Lower leg skin (tissue), 3 donors: ENCODE results near the gene POLN.

Experiments used
- POLR2A ChIP-seq, 2 donors: fragments of 450-650 bp; IDR thresholded peaks; one replicate each; pipeline ENCODE4 v1.6.1; 2016 to 2017; ENCODE audit warnings: antibody characterized with exemption in 2 of 2, mild to moderate bottlenecking in 1 of 2, moderate library complexity in 1 of 2
- TF ChIP-seq, protein P1 (sequence below), 3 donors: fragments of 450-650 bp; IDR thresholded peaks; one replicate each; pipeline ENCODE4 v1.5.1; 2016; ENCODE audit warnings: antibody characterized with exemption in 3 of 3, mild to moderate bottlenecking in 3 of 3, moderate library complexity in 2 of 3

- TF ChIP-seq, protein P1, sequence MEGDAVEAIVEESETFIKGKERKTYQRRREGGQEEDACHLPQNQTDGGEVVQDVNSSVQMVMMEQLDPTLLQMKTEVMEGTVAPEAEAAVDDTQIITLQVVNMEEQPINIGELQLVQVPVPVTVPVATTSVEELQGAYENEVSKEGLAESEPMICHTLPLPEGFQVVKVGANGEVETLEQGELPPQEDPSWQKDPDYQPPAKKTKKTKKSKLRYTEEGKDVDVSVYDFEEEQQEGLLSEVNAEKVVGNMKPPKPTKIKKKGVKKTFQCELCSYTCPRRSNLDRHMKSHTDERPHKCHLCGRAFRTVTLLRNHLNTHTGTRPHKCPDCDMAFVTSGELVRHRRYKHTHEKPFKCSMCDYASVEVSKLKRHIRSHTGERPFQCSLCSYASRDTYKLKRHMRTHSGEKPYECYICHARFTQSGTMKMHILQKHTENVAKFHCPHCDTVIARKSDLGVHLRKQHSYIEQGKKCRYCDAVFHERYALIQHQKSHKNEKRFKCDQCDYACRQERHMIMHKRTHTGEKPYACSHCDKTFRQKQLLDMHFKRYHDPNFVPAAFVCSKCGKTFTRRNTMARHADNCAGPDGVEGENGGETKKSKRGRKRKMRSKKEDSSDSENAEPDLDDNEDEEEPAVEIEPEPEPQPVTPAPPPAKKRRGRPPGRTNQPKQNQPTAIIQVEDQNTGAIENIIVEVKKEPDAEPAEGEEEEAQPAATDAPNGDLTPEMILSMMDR (IDR thresholded peaks at IDR 0.05), result no peak
- no peak for TF ChIP-seq POLR2A (IDR thresholded peaks at IDR 0.05)
Observed at GRCh38 chr4:2076908-2077536, 164.9 kb downstream of the POLN start.
